ENCODE data around the gene PBX1. TPM values are rescaled to one million over a fixed set of nuclear protein-coding genes. Genes with fewer than 3 reads are reported as not detected.

Gene PBX1
- total RNA-seq, 1 donor from 2014 or later = 29.7 TPM

- H3K4me1 Mint-ChIP-seq (ENCODE audit: unreplicated experiment) = no peaks in the 10 kb centered on the region
- H3K9me3 Mint-ChIP-seq (ENCODE audit: unreplicated experiment) = no peaks in the 10 kb centered on the region
- peaks cover 3% of the 10 kb centered on the region for H3K27me3 Mint-ChIP-seq (ENCODE audit: unreplicated experiment)
- no peak overlapping the region for H3K27ac Mint-ChIP-seq (ENCODE audit: unreplicated experiment)
- no peaks in the 10 kb centered on the region for H3K36me3 Mint-ChIP-seq (ENCODE audit: unreplicated experiment)
- DNase-seq (ENCODE audit: extremely low spot score, unreplicated experiment) = no peak
- TF ChIP-seq CTCF (IDR thresholded peaks at IDR 0.05) = no peak
- H3K4me3 Mint-ChIP-seq (ENCODE audit: unreplicated experiment) = no peak overlapping the region
Measured at GRCh38 chr1:164875518-164875917, 316.5 kb downstream of the PBX1 start.

DNA sequence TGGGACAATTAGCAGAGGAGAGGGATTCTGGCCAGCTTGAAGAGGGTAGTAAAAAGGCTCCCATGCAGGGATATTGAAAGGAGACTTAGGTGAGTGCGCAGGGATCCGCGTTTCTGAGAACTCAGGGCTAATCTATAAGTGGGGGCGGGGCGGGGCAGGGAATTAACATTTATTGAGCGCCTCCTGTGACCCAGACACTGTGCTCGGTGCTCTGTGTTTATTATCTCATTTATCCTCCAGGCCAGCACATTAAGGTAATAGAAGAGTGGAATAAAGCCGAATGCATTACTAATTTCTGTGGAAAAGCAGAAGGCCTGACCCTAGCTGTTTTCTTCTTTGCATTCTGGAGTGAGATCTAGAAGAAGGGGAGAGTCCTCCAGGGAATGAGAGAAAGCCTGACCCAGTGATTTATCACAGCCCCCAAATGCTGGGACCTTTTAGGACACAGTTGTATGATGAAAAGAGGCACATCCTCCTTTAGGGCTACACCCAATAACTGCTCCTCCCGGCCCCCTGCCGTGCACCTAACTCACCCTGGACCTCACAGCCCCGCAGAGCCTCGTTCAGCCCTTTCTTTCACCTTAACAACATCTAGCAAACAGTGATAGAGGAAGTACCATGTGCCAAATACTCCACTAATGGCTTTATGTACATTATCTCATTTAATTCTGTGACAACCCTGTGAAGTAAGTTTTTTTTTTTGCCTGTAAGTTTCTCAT, 317.6 kb downstream of the PBX1 start:
- H3K9me3 Mint-ChIP-seq (ENCODE audit: unreplicated experiment) = no peaks in the 10 kb centered on the region
- no peak for DNase-seq (ENCODE audit: extremely low spot score, unreplicated experiment)
- no peak overlapping the region for H3K4me3 Mint-ChIP-seq (ENCODE audit: unreplicated experiment)
- no peak for TF ChIP-seq CTCF (IDR thresholded peaks at IDR 0.05)
- no peak overlapping the region for H3K27ac Mint-ChIP-seq (ENCODE audit: unreplicated experiment)
- H3K36me3 Mint-ChIP-seq (ENCODE audit: unreplicated experiment) = no peaks in the 10 kb centered on the region
- H3K4me1 Mint-ChIP-seq (ENCODE audit: unreplicated experiment) = no peaks in the 10 kb centered on the region
- H3K27me3 Mint-ChIP-seq (ENCODE audit: unreplicated experiment) = peaks cover 3% of the 10 kb centered on the region

DNA sequence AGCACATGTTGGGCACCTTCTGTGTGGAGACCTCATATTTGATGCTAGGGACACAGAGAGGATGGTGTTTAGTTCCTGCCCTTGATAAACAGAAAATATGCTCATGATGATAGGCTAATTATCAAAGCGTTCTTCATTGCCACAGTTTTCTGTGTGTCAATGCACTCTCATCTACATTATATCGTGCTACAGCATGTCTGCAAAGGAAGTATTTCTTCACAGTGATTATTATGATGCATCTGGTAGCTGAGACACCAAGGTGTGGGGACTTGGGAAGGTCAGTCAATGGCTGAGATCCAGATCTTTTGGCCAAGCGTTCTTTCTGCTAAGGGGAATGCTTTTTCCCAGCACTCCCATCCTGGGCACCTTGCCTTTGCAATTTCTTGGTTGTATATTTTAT, 321.2 kb downstream of the PBX1 start:
- Mint-ChIP-seq H3K9me3 (ENCODE audit: unreplicated experiment) (no peaks in the 10 kb centered on the region), H3K36me3 (ENCODE audit: unreplicated experiment) (no peaks in the 10 kb centered on the region), H3K4me3 (ENCODE audit: unreplicated experiment) (no peak overlapping the region)

GRCh38 chr1:164880644-164881043, 321.7 kb downstream of the PBX1 start:
- Mint-ChIP-seq H3K4me3 (ENCODE audit: unreplicated experiment) (no peak overlapping the region), H3K27ac (ENCODE audit: unreplicated experiment) (no peak overlapping the region), H3K36me3 (ENCODE audit: unreplicated experiment) (no peaks in the 10 kb centered on the region), H3K27me3 (ENCODE audit: unreplicated experiment) (peaks cover 3% of the 10 kb centered on the region), H3K4me1 (ENCODE audit: unreplicated experiment) (no peaks in the 10 kb centered on the region), H3K9me3 (ENCODE audit: unreplicated experiment) (no peaks in the 10 kb centered on the region)
- no peak for TF ChIP-seq CTCF (IDR thresholded peaks at IDR 0.05)
- no peak for DNase-seq (ENCODE audit: extremely low spot score, unreplicated experiment)

More for the DNA sequence above, 321.2 kb downstream of the PBX1 start:
- DNase-seq (ENCODE audit: extremely low spot score, unreplicated experiment) = no peak
- H3K27me3 Mint-ChIP-seq (ENCODE audit: unreplicated experiment) = peaks cover 3% of the 10 kb centered on the region
- H3K4me1 Mint-ChIP-seq (ENCODE audit: unreplicated experiment) = no peaks in the 10 kb centered on the region
- no peak overlapping the region for H3K27ac Mint-ChIP-seq (ENCODE audit: unreplicated experiment)
- no peak for TF ChIP-seq CTCF (IDR thresholded peaks at IDR 0.05)

- H3K4me3 Mint-ChIP-seq (ENCODE audit: unreplicated experiment) = no peak overlapping the region
- no peak for DNase-seq (ENCODE audit: extremely low spot score, unreplicated experiment)
- no peaks in the 10 kb centered on the region for H3K36me3 Mint-ChIP-seq (ENCODE audit: unreplicated experiment)
- no peak for TF ChIP-seq CTCF (IDR thresholded peaks at IDR 0.05)
- no peaks in the 10 kb centered on the region for H3K4me1 Mint-ChIP-seq (ENCODE audit: unreplicated experiment)
- no peak overlapping the region for H3K27ac Mint-ChIP-seq (ENCODE audit: unreplicated experiment)
- H3K27me3 Mint-ChIP-seq (ENCODE audit: unreplicated experiment) = no peaks in the 10 kb centered on the region
- H3K9me3 Mint-ChIP-seq (ENCODE audit: unreplicated experiment) = peaks cover 4% of the 10 kb centered on the region
Measured at GRCh38 chr1:164885311-164885710, 326.3 kb downstream of the PBX1 start.

Data from osteocyte (in vitro differentiated cells).